HL-60/S4 treated with retinoic acid at 250 ng/mL for 4 days and 3 days (cell line): ENCODE data around the gene ZNF862.

Experiments
- in situ Hi-C: fragments of 300-500 bp; cut with MboI; formaldehyde crosslinking; loops from 2 replicates; pipeline ENCODE4 v1.7.0; 2022; ENCODE audit warnings: low sequenced_read_pairs

ZNF862 gene

GRCh38 chr7:149838224-149838991, at the start of gene ZNF862:
TSS of gene ZNF862 (plus strand) at chr7:149838375. CDS start at chr7:149838612, 237 bp downstream.
- in situ Hi-C loops = no loop called here

DNA sequence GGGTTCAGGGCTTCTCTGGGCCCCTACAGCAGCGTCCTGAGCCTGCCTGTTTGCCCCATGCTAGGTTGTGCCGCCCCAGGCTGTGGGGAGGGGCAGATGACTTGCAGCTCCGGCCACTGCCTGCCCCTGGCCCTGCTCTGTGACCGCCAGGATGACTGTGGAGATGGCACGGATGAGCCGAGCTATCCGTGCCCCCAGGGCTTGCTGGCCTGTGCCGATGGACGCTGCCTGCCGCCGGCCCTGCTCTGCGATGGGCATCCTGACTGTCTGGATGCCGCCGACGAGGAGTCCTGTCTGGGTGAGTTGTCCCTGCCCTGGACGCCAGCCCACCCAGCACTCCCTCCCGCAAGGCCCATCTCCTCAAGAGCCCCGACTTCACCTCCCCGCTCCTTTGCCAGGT, 49.1 kb upstream of the ZNF862 start:
- in situ Hi-C loops = no loop called here

DNA sequence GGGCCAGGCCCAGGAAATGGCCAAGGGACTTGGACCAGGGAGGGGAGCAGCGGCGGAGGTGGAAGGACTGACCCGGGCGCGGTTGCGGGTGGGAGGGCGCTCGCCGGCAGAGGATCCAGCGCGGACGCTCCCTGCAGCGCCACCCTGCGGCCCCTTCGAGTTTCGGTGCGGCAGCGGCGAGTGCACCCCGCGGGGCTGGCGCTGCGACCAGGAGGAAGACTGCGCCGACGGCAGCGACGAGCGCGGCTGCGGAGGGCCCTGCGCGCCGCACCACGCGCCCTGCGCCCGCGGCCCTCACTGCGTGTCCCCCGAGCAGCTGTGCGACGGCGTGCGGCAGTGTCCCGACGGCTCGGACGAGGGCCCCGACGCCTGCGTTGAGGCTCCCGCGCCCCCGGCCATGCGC, 48.0 kb upstream of the ZNF862 start:
- in situ Hi-C loops = no loop called here

- in situ Hi-C loops = no loop called here
These were observed 47.3 kb upstream of the ZNF862 start for GRCh38 chr7:149790754-149791360.

DNA sequence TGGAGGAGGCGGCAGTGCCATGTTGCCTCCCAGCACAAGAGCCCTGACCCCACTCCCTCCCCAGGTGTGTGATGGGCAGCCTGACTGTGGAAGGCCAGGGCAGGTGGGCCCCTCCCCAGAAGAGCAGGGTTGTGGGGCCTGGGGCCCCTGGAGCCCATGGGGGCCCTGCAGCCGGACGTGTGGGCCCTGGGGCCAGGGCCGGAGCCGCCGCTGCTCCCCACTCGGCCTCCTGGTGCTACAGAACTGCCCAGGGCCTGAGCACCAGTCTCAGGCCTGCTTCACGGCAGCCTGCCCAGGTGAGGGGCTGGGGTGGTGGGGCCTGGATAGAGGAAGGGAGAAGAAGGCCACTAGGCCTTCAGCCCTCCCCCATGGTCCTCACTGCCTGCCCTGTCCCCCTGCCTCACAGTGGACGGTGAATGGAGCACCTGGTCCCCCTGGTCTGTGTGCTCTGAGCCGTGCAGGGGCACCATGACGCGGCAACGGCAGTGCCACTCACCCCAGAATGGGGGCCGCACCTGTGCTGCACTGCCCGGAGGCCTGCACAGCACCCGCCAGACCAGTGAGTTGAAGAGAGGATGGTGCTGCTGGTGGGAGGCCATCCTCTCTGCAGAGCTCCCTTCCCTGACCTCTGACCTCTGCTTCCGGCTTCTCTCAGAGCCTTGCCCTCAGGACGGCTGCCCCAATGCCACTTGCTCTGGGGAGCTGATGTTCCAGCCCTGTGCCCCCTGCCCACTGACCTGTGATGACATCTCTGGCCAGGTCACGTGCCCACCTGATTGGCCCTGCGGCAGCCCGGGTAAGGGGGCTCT, 46.6 kb upstream of the ZNF862 start:
- in situ Hi-C loops = no loop called here

DNA sequence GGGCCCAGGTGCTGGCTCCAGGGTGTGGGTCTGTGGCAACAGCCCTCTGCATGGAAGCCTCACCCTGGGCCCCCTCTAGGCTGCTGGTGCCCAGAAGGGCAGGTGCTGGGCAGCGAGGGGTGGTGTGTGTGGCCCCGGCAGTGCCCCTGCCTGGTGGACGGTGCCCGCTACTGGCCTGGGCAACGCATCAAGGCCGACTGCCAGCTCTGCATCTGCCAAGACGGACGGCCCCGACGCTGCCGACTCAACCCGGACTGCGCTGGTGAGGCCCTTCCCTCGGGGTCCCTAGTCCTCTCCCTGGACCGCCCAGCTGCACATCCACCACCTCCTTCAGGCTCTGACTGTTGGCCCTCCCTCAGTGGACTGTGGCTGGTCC, 46.0 kb upstream of the ZNF862 start:
- in situ Hi-C loops = no loop called here

DNA sequence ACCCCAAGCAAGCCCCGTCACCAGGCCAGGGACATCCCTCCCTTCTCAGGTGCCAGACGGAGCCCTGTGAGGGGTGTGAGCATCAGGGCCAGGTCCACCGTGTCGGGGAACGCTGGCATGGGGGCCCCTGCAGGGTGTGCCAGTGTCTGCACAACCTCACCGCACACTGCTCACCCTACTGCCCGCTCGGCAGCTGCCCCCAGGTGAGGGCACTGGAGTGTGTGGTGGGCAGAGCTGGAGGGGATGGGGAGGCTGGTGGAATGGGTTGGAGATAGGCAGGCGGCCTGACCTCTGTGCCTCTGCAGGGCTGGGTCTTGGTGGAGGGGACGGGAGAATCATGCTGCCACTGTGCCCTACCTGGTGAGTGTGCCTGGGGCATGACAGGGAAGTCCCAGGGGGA, 44.9 kb upstream of the ZNF862 start:
- in situ Hi-C loops = no loop called here

- in situ Hi-C loops = no loop called here
These were observed 43.5 kb upstream of the ZNF862 start for GRCh38 chr7:149794661-149795060.

- in situ Hi-C loops = no loop called here
These were observed 43.0 kb upstream of the ZNF862 start for GRCh38 chr7:149795126-149795525.

DNA sequence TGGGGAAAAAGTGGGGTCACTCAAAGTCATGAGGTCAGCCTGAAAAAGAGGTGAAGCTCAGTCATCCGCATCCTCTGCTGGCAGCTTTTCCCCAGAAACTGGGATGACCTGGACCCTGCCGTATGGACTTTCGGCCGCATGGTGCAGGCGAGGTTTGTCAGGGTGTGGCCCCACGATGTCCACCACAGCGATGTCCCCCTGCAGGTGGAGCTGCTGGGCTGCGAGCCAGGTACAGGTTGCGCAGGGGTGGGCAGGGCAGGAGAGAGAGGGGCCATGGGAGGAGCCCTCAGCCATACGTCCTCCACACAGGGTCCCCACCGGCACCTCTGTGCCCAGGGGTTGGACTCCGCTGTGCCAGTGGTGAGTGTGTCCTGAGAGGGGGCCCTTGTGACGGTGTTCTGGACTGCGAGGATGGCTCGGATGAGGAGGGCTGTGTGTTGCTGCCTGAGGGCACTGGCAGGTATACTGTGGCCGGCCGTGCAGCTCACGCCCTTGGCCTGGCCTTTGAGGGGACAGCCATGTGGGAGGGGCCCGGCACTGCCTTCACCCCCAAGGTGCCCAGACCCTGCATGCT, 41.8 kb upstream of the ZNF862 start:
- in situ Hi-C loops = no loop called here

GRCh38 chr7:149797771-149798170, 40.4 kb upstream of the ZNF862 start:
- in situ Hi-C loops = no loop called here

DNA sequence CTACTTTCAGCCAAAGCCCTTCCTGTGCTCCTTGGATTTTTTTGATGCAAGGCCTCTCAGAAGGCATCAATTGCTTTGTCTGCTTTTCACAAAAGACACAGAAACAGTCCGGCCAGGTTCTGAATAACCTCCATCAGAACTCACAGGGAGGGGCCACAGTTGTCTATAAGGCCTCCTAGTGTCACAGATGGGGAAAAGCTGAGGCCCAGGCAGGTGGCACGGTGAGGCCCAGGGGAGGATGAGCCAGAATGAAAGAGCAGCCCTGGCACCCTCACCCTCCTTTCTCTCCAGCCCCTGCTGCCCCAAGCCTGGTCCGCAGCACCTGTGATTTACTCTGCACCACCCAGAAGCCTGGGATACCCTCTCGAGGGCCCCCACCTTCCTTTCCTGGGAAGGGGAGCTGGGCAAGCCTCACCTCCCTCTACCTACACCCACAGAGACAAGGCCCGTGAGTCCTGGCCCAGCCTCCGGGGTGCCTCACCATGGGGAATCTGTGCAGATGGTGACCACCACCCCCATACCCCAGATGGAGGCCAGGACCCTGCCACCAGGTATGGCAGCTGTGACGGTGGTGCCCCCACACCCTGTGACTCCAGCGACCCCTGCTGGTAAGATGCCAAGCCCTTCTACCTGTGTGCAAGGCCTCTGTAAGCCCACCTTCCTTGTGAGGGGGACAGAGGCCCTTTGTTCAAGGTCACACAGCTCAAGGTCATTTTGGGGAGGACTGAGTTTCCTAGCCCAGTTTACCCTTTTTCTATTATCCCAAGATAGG, 38.6 kb upstream of the ZNF862 start:
- in situ Hi-C loops = loop anchor here (10.0 kb wide), 1 partner anchor 135 kb away; no protein-coding TSS in a partner anchor

DNA sequence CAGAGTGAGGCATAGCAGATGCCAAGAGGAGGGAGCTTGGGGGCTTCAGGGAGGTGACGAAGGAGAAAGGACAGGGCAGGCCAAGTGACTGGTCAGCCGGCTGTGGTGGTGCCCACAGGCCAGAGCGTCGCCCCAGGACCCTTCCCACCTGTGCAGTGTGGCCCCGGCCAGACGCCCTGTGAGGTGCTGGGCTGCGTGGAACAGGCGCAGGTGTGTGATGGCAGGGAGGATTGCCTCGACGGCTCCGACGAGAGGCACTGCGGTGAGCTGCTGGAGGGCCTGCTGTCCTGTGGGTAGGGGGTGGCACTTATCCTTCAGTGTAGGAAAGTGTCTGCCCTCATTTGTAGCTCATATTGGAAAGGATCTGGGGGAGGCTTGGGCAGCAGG, 38.0 kb upstream of the ZNF862 start:
- in situ Hi-C loops = loop anchor here (10.0 kb wide), 1 partner anchor 135 kb away; no protein-coding TSS in a partner anchor

GRCh38 chr7:149801002-149801566, 37.1 kb upstream of the ZNF862 start:
- in situ Hi-C loops = loop anchor here (10.0 kb wide), 1 partner anchor 136 kb away; no protein-coding TSS in a partner anchor

GRCh38 chr7:149801816-149802215, 36.4 kb upstream of the ZNF862 start:
- in situ Hi-C loops = loop anchor here (10.0 kb wide), 1 partner anchor 137 kb away; no protein-coding TSS in a partner anchor

DNA sequence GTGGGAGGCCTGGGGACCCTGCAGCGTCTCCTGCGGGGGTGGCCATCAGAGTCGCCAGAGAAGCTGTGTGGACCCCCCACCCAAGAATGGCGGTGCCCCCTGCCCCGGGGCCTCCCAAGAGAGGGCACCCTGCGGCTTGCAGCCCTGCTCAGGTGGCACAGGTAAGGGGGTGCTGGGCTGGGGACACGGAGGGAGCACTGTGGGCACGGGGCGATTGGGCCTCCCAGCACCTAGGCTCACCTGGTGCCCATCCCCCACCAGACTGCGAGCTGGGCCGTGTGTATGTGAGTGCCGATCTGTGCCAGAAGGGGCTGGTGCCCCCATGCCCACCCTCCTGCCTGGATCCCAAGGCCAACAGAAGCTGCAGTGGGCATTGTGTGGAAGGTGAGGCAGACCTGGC, 35.2 kb upstream of the ZNF862 start:
- in situ Hi-C loops = loop anchor here (10.0 kb wide), 1 partner anchor 138 kb away; no protein-coding TSS in a partner anchor

DNA sequence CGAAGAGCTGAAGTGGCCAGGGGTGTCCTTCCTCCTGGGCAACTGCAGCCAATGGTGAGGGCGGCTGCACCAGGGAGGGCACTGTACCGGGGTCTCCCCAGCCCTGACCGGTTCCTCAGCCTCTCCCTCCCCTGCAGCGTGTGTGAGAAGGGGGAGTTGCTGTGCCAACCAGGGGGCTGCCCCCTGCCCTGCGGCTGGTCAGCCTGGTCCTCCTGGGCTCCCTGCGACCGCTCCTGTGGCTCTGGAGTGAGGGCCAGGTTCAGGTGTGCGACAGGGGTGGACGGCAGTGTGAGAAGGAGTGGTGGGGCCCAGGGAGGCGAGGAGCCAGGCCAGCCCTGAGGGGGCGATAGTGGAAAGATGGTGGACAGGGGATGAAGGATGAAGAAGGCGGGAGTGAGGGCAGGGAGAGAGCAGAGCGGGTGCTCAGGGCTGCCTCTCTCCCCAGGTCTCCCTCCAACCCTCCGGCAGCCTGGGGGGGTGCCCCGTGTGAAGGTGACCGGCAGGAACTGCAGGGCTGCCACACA, 34.6 kb upstream of the ZNF862 start:
- in situ Hi-C loops = loop anchor here (10.0 kb wide), 1 partner anchor 139 kb away; no protein-coding TSS in a partner anchor

GRCh38 chr7:149804106-149804505, 34.1 kb upstream of the ZNF862 start:
- in situ Hi-C loops = loop anchor here (10.0 kb wide), 1 partner anchor 139 kb away; no protein-coding TSS in a partner anchor

DNA sequence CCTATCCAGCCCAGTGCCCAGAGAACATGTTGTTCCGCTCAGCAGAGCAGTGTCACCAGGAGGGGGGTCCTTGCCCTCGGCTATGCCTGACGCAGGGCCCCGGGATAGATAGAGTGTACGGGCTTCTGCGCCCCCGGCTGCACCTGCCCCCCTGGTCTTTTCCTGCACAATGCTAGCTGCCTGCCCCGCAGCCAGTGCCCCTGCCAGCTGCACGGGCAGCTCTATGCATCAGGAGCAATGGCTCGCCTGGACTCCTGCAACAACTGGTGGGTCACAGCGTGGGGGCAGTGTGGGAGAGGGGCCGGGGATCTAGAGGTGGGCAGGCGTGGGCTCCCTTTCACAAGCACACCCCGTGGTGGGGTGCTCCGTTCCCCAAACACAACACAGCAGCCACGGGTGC, 31.4 kb upstream of the ZNF862 start:
- in situ Hi-C loops = loop anchor here (10.0 kb wide), 1 partner anchor 142 kb away; no protein-coding TSS in a partner anchor
